NCI-H2227 treated with DMSO at 0.1 percent for 48 hours (cell line): ENCODE measurements around the gene TRIML2.

Experiments
- DNase-seq: peaks from one replicate; lab custom pipeline; 2025; lab: John Stamatoyannopoulos, UW

TRIML2 gene, protein sequence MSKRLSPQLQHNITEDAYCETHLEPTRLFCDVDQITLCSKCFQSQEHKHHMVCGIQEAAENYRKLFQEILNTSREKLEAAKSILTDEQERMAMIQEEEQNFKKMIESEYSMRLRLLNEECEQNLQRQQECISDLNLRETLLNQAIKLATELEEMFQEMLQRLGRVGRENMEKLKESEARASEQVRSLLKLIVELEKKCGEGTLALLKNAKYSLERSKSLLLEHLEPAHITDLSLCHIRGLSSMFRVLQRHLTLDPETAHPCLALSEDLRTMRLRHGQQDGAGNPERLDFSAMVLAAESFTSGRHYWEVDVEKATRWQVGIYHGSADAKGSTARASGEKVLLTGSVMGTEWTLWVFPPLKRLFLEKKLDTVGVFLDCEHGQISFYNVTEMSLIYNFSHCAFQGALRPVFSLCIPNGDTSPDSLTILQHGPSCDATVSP

DNA sequence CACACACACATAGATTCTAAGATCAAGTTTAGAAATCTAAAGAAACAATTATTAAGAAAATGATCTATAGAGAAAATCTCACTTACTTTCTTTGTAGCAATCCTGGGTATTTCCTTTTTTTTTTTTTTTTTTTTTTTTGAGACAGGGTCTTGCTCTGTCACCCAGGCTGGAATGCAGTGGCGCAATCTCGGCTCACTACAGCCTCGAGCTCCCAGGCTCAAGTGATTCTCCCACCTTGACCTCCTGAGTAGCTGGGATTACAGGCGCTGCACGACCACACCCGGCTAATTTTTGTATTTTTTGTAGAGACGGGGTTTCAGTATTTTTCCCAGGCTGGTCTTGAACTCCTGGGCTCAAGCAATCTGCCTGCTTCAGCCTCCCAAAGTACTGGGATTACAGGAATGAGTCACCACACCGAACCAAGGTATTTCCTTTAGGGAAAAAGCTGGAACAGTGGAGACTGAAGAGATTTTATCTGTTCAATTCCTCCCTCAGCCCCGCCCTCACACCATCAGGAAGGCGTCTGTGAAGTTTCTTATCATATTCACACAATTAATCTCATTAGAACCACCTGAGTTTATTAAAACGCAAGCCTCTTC is at the start of gene TRIML2:
Gene TRIML2 (minus strand): TSS at position 447 of the 599 bp plus-strand sequence. CDS start 4,235 bp downstream, outside the sequence.
- no peak for DNase-seq

DNA sequence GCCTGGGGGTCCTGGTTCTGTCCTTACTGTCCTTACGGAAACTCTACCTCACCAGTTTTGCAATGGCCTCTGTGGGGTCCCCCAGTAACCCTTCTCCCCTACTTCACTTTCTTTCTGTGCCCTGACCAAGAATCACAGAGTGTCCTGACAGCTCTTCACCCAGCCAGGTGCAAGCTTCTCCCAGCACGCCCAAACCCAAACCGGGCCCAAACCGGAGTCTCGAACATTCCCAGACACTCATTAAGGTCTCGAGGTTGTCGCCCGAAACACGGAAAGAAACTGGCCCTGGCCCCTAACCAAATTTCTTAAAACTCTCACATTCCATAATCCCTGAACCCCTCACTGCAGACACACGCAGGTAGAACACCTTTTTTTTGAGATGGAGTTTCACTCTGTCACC is 48.9 kb upstream of the TRIML2 start:
- DNase-seq = no peak

DNA sequence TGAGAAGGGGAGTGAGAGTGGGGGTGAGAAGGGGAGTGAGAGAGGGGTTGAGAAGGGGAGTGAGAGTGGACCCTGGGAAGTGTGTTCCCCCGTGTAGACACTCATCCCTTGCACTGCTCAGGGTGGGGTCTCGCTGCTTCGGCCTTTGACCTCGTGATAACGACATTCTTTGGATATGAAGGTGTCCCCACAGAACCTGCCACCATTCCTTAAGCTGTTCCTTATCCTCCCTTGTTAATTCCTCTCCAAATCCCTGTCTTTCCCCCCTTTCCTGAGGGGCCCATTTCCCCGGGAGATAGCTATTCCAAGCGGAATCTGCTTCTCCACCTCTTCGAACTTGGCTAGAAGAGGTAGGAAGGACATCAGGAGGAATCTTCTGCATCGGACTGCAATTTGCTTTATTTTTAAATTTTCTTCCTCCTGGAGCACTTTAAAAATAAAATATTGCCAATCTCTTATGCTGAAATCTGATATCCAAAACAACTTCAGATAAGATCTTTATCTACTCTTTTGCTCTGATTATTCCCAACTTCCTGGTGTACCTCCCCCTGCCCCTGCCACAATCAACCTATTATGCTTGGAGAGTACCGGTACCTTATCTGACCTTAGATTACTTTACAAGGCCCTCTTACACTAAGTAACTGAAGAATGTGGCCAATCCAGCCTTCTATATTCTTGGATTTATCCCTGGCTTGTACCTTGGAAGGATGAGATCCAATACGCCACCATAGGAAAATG is 45.4 kb upstream of the TRIML2 start:
- DNase-seq = no peak

DNA sequence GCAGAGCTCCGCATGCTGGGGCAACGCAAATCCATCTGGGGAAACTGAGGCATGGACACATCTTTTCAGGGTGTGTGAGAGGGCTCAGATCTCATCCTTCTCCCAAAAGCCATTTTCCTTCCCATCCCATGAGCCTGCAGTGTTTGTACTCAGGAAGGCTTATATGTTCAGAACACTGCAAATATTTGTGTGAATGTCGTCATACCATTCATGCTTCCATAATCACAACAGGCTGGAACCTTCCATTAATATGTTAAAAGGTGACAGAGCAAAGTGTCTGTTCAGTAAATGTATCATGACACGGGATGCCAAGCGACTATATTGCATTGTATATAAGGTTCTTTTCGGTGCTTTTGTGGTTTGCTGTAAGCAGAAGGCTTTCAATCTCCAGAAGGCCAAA is 38.4 kb upstream of the TRIML2 start:
- no peak for DNase-seq

DNA sequence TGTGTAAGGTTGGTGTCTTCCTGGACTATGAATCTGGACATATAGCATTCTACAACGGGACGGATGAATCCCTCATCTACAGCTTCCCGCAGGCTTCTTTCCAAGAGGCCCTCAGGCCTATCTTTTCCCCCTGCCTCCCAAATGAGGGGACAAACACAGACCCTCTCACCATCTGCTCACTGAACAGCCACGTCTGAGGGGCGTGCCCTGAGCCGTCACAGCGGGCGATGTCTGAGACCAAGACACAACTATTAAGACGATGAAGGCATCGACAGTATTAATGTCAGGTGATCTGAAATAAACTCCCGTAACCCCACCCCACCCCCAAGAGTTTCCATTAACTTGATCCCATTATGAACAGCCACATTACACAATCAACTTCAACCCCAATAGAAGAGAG is 37.8 kb upstream of the TRIML2 start:
- no peak for DNase-seq

DNA sequence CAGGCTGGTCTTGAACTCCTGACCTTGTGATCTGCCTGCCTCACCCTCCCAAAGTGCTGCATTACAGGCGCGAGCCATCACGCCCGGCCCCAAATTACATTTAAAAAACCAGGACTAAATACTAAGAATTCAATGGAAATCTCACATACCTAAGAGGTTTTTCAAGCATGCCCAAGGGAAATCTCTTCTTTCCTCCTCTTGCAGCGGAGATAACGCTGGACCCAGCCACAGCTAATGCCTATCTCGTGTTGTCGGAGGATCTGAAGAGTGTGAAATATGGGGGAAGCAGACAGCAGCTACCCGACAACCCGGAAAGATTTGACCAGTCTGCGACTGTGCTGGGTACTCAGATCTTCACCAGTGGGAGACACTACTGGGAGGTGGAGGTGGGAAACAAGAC is 37.2 kb upstream of the TRIML2 start:
- DNase-seq = no peak

DNA sequence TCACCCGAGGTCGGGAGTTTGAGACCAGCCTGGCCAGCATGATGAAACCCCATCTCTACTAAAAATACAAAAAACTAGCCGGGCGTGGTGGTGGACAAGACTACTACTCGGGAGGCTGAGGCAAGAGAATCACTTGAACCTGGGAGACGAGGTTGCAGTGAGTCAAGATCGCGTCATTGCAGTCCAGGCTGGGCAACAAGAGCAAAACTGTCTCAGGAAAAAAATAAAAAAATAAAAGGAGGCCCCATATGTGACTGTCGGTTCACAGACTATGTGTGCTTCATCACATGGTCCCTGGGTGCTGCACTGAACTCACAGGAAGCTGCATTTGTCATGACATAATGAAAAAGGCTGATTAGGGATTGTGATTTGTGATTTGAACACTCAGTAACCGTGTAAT is 36.2 kb upstream of the TRIML2 start:
- no peak for DNase-seq

DNA sequence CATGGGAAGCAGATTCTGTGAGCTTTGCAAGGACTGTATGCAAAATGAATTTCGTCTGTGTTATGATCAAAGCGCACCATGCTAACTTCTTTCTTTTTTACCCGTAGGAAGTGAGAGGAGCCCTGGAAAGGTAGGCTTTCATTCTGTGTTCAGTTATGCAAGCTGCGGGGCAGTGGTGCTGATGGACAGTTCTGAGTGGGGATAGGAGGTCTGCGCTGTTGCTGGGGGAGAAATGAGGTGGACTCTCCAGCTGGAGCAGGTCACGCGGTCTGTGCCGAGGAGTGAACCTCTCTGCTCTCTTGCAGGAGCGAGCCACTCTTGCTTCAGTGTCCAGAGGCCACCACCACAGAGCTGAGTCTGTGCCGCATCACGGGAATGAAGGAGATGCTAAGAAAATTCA is 34.3 kb upstream of the TRIML2 start:
- no peak for DNase-seq

DNA sequence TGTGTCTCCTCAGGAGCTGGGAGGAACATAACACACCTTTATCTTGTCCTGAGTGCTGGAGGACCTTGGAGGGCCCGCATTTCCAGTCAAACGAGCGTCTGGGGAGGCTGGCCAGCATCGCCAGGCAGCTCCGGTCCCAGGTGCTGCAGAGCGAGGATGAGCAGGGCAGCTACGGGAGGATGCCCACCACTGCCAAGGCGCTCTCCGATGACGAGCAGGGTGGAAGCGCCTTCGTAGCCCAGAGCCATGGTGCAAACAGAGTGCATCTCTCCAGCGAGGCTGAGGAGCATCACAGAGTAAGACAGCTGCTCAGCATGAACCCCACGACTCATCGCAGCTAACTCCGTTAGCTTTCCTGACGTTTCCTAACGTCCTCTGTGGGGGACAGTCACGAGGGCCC is 30.3 kb upstream of the TRIML2 start:
- no peak for DNase-seq

DNA sequence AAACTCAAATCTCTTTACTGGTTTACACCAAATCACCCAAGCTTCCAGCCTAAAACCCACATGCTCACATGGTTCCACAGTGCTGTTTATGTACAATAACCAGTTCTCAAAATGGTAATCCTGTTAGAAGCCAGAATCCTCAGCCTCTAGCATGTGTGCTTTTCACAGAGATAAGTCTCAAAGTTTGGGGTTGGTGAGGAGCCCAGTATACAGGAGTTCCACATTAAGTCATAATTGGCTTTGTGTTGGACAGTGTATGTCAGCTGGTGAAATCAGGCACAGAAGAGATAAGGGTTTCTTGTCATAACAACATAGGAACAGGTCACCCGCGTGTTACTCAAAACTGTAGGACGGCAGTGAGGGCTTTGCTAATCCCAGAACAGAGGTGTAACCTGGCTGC is 29.7 kb upstream of the TRIML2 start, which contains the start of gene TRIML1:
Gene TRIML1 (plus strand): TSS at position 301 of the 400 bp plus-strand sequence. CDS start 118 bp downstream, outside the sequence.
- DNase-seq = no peak

DNA sequence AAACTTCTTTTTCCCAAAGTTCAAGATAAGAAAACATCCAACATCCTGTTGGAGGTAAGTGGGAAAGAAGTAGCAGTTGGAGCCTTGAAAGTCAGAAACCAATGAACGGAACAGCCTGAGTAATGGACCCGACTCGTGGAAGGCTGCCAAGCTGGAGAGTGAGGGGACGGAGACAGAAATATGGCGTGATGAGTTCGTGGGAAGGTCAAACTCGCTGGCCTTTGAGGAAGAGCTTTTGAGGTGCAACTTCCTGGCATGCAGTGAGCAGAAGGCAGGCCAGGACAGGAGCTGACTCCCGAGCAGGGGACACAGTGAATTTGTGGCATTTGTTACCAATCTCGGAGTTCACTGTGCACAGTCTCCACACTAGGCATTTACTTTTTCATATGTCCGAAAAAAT is 28.8 kb upstream of the TRIML2 start:
- DNase-seq = no peak

DNA sequence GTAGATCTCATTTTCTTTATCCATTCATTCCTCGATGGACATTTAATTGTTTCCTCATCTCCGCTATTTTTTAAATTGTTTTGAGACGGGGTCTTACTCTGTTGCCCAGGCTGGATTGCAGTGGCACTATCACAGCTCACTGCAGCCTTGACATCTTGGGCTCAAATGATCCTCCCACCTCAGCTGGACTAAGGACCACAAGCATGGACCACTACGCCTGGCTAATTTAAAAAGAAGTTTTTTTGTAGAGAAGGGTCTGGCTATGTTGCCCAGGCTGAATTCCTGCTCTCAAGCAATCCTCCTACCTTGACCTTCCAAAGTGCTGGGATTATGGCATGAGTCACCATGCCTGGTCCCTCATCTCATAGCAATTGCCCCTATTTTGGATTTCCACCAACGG is 22.8 kb upstream of the TRIML2 start:
- no peak for DNase-seq

DNA sequence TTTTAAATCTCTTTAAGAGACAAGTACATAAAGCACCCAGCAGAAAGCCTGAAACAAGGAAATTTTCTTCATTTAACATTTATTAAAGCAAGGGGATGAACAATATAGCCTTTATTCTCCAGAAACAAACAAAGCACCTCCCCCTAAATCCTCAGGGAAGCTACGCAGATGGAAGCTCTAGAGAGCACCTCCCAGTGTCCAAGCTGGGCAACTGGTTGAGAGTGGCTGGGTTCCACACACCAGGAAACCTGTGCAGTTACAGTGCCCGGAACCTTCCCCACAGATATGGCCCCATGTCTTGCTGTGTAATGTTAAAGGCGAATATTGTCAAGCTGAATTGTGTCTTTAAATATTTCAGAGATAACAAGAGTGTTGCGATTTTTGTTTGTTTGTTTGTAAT is 21.0 kb upstream of the TRIML2 start:
- DNase-seq = no peak

DNA sequence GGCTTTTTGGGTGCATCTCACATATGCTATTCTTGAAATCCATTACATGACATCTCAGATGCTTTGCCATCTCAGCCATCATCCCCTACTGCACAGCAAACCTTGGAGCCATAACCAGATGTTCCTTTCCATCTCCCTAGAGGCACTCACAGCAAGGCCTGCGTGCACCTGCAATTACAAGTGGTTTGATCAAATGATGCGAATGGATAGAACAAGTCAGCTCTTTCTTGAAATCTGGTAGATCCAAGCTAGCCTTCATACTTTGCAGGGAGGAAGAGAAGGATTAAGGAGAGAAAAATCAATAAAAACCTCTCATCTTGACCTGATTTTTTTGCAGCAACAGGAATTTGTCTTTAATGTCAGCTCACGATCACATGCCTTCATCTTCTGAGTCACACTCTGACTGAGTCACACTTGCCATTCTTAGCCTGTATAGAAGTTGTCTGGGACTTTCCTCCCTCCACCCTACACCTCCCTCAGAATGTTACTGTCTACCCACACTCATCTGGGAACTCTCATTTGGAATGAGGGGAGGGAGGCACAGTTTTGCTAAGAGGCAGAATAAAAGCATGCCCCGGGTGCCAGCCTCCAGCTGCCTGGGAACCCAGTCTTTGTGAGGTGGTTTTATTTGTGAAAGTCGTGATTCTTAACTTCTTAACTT is 17.9 kb upstream of the TRIML2 start:
- DNase-seq = no peak

DNA sequence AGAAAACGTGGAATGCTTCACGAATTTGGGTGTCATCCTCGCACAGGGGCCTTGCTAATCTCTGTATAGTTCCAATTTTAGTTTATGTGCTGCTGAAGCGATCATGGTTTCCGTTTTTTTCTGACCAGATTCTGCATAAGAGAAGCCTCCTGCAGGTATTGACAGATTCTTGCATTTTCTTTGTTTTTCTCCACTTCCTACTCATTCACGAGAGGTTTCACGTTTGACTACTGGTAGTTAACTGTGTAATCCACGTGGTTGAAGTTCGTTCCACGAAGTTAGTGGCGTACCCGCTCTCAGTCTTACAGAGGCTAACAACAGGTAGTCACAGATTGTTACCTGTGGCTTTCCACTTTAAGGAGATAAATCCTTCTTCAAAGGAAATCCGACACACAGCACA is 12.1 kb upstream of the TRIML2 start:
- no peak for DNase-seq

DNA sequence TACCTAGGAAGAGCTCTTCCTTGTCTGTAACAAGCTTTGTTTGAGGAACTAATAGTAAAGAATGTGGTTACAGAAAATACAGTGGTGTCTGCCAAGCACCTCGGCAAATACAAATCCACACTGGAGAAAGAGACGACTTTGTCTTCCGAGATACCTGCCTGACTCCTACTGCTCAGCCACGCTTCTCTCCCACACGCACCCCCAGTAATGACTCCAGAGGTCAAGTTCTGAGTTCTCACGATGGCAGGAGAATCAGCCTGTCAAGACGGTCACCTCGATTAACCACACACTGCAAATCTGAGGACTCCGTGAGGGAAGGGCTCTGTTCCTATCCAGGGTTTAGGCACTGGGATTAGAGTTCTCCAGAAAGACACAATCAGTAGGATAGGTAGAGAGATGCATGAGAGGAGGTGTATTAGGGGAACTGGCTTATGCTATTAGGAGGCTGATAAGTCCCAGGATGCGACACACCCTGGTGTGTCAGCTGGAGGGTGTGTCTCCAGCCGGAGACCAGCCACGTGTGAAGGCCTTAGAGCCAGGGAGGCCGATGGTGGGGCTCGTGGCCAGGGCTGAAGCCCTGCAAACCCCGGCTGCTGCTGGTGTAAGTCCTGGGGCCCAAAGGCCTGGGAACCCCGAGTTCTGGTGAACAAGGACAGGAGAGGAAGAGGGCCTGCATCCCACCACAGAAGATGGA is 8.4 kb upstream of the TRIML2 start:
- no peak for DNase-seq

DNA sequence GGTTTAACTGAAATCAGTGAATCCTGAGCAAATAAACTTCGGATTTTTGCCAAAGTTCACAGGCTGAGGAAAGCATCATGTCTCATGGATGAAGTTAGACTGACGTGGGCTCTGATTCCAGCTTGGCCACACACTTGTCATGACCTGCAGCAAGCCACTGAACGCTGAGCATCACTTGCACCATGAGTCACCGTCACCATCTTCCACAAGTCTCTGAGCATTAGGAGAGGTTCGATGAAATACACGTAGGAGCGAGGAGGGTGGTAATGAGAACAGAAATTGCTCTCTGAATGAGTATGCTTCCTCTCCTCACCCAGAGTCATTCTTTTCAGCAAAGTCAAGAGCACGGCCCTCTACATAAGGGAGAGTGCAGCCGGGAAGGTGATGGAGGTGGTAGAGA is 3.8 kb upstream of the TRIML2 start:
- DNase-seq = no peak

DNA sequence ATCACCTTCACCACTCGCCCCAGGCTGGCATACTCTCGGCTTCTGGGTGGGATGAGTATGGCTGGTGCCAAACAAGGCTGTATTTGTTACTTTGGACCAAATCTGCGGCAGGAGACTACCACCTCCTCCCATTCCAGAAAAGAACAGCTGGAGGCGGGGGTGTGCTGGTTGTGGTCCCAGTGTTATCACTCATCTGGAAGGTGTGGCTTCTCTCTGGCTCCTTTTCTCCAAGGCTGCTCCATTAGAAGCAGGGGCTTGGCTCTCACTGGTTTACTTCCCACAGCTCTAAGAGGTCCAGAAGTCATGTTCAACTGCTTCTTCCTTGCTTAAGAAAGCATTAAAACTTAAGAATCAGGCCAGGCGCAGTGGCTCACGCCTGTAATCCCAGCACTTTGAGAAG is 2.6 kb upstream of the TRIML2 start:
- no peak for DNase-seq

DNA sequence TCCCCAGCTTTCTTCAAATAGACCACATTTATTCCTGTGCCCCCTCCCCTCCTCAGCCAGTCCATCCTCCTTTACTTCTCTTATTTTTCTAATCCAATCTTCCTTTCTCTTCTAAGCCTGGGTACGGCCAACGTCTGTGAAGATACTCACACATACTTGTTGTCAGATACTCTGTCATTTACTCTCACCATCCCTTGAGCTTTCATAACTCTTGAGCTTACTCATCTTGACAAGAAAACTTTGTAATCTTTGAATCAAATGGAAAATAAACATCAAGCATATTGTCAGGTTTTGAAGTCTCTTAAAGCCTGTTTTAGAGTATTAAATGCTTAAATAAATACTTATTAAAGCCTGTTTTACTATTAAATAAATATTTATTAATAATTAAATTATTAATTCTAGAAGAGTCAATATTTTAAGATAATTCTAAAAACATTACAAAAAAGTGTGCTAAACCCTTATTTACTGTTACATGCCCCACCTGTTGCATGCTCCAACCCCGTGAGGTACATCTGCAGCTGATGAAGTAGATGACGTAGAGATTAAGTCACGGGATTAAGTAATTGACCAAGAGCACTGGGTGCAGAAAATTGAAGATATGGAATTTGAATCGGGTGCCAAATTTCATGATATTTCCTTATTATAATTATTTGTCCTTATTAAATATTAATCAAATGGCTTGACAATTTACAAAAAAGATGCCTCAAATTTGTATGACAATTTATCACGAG is 1.5 kb upstream of the TRIML2 start:
- DNase-seq = no peak

DNA sequence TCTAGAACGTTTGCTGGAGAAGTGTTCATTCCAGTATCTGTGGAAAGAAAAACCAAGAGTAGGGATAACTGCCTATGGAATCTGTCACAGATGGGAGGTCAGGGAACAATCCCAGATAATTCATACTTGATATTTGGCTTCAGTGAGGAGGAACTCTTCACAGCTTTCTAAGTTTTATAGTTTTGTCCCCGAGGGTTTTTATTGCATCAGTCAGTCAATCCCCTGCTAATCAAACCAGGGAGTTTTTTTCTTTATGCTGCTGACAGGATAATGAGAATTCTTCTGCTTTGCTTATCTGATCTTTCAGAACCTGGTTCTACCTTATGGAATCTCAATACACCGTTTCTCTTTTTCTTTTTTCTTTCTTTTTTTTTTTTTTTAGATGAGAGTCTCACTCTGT is 633 bp upstream of the TRIML2 start:
- no peak for DNase-seq
